Measurements from ENCODE around the gene TBCEL. TPM values are rescaled to one million over a fixed set of nuclear protein-coding genes. Genes with fewer than 3 reads are reported as not detected.

The TBCEL gene
- polyA plus RNA-seq, 1 donor (not counting 4 experiments of a cell fraction or from before 2014, with no cell fraction given): 15.1 TPM

GRCh38 chr11:121127809-121128208, 103.9 kb downstream of the TBCEL start:
- TF ChIP-seq EZH2 (IDR thresholded peaks at IDR 0.05; ENCODE audit: low read length) (no peak), CTCF (optimal IDR thresholded peaks at IDR 0.05 in 1 of 3, IDR thresholded peaks at IDR 0.05 in 1 of 3, conservative IDR thresholded peaks at IDR 0.05 in 1 of 3; ENCODE audit: extremely low read depth in 1 of 3, insufficient read depth in 2 of 3, low read length in 3 of 3) (no peak)
- no peaks in the 10 kb centered on the region for H3K9me3 ChIP-seq (ENCODE audit: control insufficient read depth, low read depth, low read length)

GRCh38 chr11:121129362-121130340, 105.7 kb downstream of the TBCEL start:
- Histone ChIP-seq H3K36me3 (ENCODE audit: control insufficient read depth in 2 of 2, extremely low read depth in 1 of 2, insufficient read depth in 2 of 2, low read length in 2 of 2) (no peaks in the 10 kb centered on the region), H3K79me2 (ENCODE audit: control insufficient read depth, insufficient read depth, low read length) (no peaks in the 10 kb centered on the region), H3K9ac (ENCODE audit: control insufficient read depth, extremely low read depth, insufficient read depth, low read length) (no peak overlapping the region), H4K20me1 (ENCODE audit: control insufficient read depth, extremely low read depth, insufficient read depth, low read length) (no peaks in the 10 kb centered on the region), H3K27me3 (ENCODE audit: control insufficient read depth, extremely low read depth, insufficient read depth, low read length) (no peaks in the 10 kb centered on the region), H3K4me3 (ENCODE audit: control insufficient read depth in 2 of 3, extremely low read depth in 1 of 3, insufficient read depth in 2 of 3, low read depth in 1 of 3, low read length in 3 of 3) (no peak overlapping the region), H3K4me2 (ENCODE audit: control insufficient read depth, extremely low read depth, insufficient read depth, low read depth, low read length) (no peak overlapping the region), H2AFZ (ENCODE audit: control insufficient read depth, low read length) (no peak overlapping the region), H3K9me3 (ENCODE audit: control insufficient read depth, low read depth, low read length) (no peaks in the 10 kb centered on the region), H3K9me1 (ENCODE audit: control insufficient read depth, extremely low read depth, insufficient read depth, low read length) (no peaks in the 10 kb centered on the region), H3K27ac (ENCODE audit: control insufficient read depth, insufficient read depth, low read length) (no peak overlapping the region), H3K4me1 (ENCODE audit: control insufficient read depth, extremely low read depth, insufficient read depth, low read length) (no peaks in the 10 kb centered on the region)
- no peak for TF ChIP-seq CTCF (optimal IDR thresholded peaks at IDR 0.05 in 1 of 3, IDR thresholded peaks at IDR 0.05 in 1 of 3, conservative IDR thresholded peaks at IDR 0.05 in 1 of 3; ENCODE audit: extremely low read depth in 1 of 3, insufficient read depth in 2 of 3, low read length in 3 of 3)
- TF ChIP-seq EZH2 (IDR thresholded peaks at IDR 0.05; ENCODE audit: low read length): no peak
- DNase-seq (ENCODE audit: low read depth, low spot score) (no peak), FAIRE-seq (no peak)
- dilution Hi-C loops (cut with MboI; ENCODE audit: extremely low pct_ligation_motif_present, low sequenced_read_pairs): no loop called here

More at GRCh38 chr11:121127809-121128208, 103.9 kb downstream of the TBCEL start:
- no peak overlapping the region for H3K27ac ChIP-seq (ENCODE audit: control insufficient read depth, insufficient read depth, low read length)
- dilution Hi-C loops (cut with MboI; ENCODE audit: extremely low pct_ligation_motif_present, low sequenced_read_pairs): no loop called here
- no peaks in the 10 kb centered on the region for H3K79me2 ChIP-seq (ENCODE audit: control insufficient read depth, insufficient read depth, low read length)
- no peak overlapping the region for H3K4me2 ChIP-seq (ENCODE audit: control insufficient read depth, extremely low read depth, insufficient read depth, low read depth, low read length)
- H3K4me1 ChIP-seq (ENCODE audit: control insufficient read depth, extremely low read depth, insufficient read depth, low read length): no peaks in the 10 kb centered on the region
- no peak overlapping the region for H2AFZ ChIP-seq (ENCODE audit: control insufficient read depth, low read length)
- H3K4me3 ChIP-seq (ENCODE audit: control insufficient read depth in 2 of 3, extremely low read depth in 1 of 3, insufficient read depth in 2 of 3, low read depth in 1 of 3, low read length in 3 of 3): no peak overlapping the region
- no peaks in the 10 kb centered on the region for H4K20me1 ChIP-seq (ENCODE audit: control insufficient read depth, extremely low read depth, insufficient read depth, low read length)
- H3K36me3 ChIP-seq (ENCODE audit: control insufficient read depth in 2 of 2, extremely low read depth in 1 of 2, insufficient read depth in 2 of 2, low read length in 2 of 2): no peaks in the 10 kb centered on the region
- H3K9ac ChIP-seq (ENCODE audit: control insufficient read depth, extremely low read depth, insufficient read depth, low read length): no peak overlapping the region
- no peaks in the 10 kb centered on the region for H3K27me3 ChIP-seq (ENCODE audit: control insufficient read depth, extremely low read depth, insufficient read depth, low read length)
- no peak for FAIRE-seq
- H3K9me1 ChIP-seq (ENCODE audit: control insufficient read depth, extremely low read depth, insufficient read depth, low read length): no peaks in the 10 kb centered on the region
- no peak for DNase-seq (ENCODE audit: low read depth, low spot score)

Data from keratinocyte (primary cell).